ENCODE results near the gene GCN1. TPM values are rescaled to one million over a fixed set of nuclear protein-coding genes. Genes with fewer than 3 reads are reported as not detected.

GCN1 gene
- total and polyA plus RNA-seq, 2 of the 8 experiments (the other 6 are each of a cell fraction or from before 2014, with no cell fraction given): 61.4 to 133 TPM

DNA sequence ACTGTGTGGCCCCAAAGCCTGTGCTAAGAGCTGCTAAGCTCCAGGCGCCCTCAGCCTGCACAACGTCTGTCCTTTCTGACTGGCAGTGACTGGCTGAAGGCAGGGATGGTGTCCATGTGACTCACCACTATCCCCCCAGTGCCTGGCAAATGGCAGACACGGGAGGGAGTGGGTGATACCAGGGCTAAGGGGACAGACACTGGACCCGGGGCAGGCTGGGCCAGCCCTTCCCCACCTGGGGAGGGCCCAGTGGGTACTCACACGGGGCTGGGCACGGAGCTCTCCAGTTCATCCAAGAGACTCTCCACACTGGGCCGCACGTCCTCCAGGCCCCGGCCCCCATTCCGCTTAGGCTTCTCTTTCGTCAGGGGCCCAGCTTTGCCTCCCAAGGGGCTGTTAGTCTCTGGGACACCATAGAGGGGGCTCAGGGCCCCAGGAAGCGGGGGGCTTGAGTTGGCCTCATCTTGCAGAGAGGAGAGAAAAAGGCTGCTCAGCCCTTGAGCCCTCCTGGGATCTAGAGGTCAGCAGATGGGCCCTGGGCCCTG, 27.8 kb upstream of the GCN1 start (continued):
- TF ChIP-seq BCL11A (IDR thresholded peaks at IDR 0.05; ENCODE audit: low read depth in 2 of 2, low read length in 2 of 2) (no peak), SIRT6 (IDR thresholded peaks at IDR 0.05; ENCODE audit: low read length) (no peak), POU5F1 (IDR thresholded peaks at IDR 0.05; ENCODE audit: low read depth, low read length) (no peak), KDM4A (IDR thresholded peaks at IDR 0.05; ENCODE audit: low read depth, low read length, severe bottlenecking) (no peak), RXRA (IDR thresholded peaks at IDR 0.05; ENCODE audit: insufficient read depth, low read depth, low read length) (no peak), BACH1 (IDR thresholded peaks at IDR 0.05; ENCODE audit: low read length) (no peak)
- TF ChIP-seq, protein P1, sequence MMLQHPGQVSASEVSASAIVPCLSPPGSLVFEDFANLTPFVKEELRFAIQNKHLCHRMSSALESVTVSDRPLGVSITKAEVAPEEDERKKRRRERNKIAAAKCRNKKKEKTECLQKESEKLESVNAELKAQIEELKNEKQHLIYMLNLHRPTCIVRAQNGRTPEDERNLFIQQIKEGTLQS (IDR thresholded peaks at IDR 0.05; ENCODE audit: insufficient read depth, low read depth, low read length): no peak

All from H1 (cell line).